Nephron progenitor cell (in vitro differentiated cells): ENCODE measurements around the gene GPR162.

Experiments used
- DNase-seq: peaks from one replicate; pipeline ENCODE4 v3.0.0; 2021
- H3K27ac Mint-ChIP-seq: 2 replicates; pipeline ENCODE4 v1.8.0; 2021; ENCODE audit warnings: mild to moderate bottlenecking, moderate library complexity, mixed read lengths
- H3K27me3 Mint-ChIP-seq: 2 replicates; pipeline ENCODE4 v1.8.0; 2021; ENCODE audit warnings: mild to moderate bottlenecking, low read depth, mixed read lengths; ENCODE audit not compliant: poor library complexity
- H3K36me3 Mint-ChIP-seq: 2 replicates; pipeline ENCODE4 v1.8.0; 2021; ENCODE audit warnings: low read depth, mixed read lengths
- H3K4me1 Mint-ChIP-seq: 2 replicates; pipeline ENCODE4 v1.8.0; 2021; ENCODE audit warnings: mixed read lengths
- H3K4me3 Mint-ChIP-seq: 2 replicates; pipeline ENCODE4 v1.8.0; 2021; ENCODE audit warnings: mild to moderate bottlenecking, moderate library complexity, mixed read lengths
- H3K9me3 Mint-ChIP-seq: 2 replicates; pipeline ENCODE4 v1.8.0; 2021; ENCODE audit warnings: mild to moderate bottlenecking, moderate library complexity, mixed read lengths
- TF ChIP-seq, protein P1 (sequence below): fragments of 200-600 bp; sonication (generic); IDR thresholded peaks from 2 replicates; pipeline ENCODE4 v1.5.0; 2021; ENCODE audit warnings: antibody characterized with exemption

The GPR162 gene

GRCh38 chr12:6817098-6817497 lies 4.5 kb upstream of the GPR162 start:
- no peak for DNase-seq
- Mint-ChIP-seq H3K9me3 (no peaks in the 10 kb centered on the region), H3K4me1 (peaks cover 64% of the 10 kb centered on the region), H3K4me3 (no peak overlapping the region), H3K27me3 (peaks cover 6% of the 10 kb centered on the region), H3K36me3 (no peaks in the 10 kb centered on the region), H3K27ac (peak overlapping the region; percentile 62)
- TF ChIP-seq, protein P1, sequence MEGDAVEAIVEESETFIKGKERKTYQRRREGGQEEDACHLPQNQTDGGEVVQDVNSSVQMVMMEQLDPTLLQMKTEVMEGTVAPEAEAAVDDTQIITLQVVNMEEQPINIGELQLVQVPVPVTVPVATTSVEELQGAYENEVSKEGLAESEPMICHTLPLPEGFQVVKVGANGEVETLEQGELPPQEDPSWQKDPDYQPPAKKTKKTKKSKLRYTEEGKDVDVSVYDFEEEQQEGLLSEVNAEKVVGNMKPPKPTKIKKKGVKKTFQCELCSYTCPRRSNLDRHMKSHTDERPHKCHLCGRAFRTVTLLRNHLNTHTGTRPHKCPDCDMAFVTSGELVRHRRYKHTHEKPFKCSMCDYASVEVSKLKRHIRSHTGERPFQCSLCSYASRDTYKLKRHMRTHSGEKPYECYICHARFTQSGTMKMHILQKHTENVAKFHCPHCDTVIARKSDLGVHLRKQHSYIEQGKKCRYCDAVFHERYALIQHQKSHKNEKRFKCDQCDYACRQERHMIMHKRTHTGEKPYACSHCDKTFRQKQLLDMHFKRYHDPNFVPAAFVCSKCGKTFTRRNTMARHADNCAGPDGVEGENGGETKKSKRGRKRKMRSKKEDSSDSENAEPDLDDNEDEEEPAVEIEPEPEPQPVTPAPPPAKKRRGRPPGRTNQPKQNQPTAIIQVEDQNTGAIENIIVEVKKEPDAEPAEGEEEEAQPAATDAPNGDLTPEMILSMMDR = no peak

DNA sequence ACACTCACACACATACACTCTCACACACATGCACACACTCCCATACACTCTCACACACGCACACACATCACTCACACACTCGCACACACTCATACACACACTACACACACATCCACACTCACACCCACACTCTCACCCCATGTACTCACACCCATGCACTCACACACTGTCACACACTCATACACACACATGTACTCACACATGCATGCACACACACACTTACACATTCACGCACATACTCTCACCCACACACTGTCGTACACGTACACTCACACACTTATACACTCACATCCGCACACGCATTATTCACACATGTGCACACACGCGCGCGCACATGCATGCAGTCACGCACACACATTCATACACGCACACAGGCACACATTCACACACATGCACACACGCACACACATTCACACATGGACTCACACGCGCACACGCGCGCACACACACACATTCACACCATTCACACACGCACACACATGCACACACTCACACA lies 3.9 kb upstream of the GPR162 start:
- H3K27me3 Mint-ChIP-seq = peaks cover 7% of the 10 kb centered on the region
- H3K4me1 Mint-ChIP-seq = peaks cover 70% of the 10 kb centered on the region
- H3K36me3 Mint-ChIP-seq = no peaks in the 10 kb centered on the region
- no peaks in the 10 kb centered on the region for H3K9me3 Mint-ChIP-seq
- H3K4me3 Mint-ChIP-seq = peak overlapping the region; percentile 22
- H3K27ac Mint-ChIP-seq = peak overlapping the region; percentile 64
- no peak for DNase-seq
- TF ChIP-seq, protein P1 = no peak

- TF ChIP-seq, protein P1 = no peak
- DNase-seq = peak; percentile 39
- peak overlapping the region; percentile 22 for H3K4me3 Mint-ChIP-seq
These were observed 3.4 kb upstream of the GPR162 start for GRCh38 chr12:6818222-6818621.

DNA sequence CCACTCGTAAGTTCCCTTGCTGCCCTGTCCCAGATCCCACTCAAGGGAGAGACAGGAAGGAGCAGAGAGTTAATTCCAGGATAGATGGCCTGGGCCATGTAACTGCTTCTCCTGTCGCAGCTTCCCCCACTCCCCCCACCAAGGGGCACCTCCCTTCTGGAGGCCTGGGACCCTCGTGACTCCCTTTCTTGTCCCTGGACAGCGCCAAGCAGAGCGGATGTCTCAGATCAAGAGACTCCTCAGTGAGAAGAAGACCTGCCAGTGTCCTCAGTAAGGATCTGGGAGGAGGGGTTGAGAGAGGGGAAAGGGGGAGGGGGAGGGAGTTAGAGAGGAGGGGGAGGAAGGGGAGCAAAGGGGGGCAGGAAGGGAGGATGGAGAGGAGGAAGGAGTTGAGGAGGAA lies 3.0 kb upstream of the GPR162 start:
- Mint-ChIP-seq H3K4me3 (peak overlapping the region; percentile 22), H3K4me1 (peaks cover 79% of the 10 kb centered on the region), H3K27me3 (peaks cover 10% of the 10 kb centered on the region), H3K9me3 (no peaks in the 10 kb centered on the region), H3K27ac (peak overlapping the region; percentile 80), H3K36me3 (no peaks in the 10 kb centered on the region)
- TF ChIP-seq, protein P1 = no peak
- no peak for DNase-seq

More at GRCh38 chr12:6818222-6818621, 3.4 kb upstream of the GPR162 start:
- Mint-ChIP-seq H3K9me3 (no peaks in the 10 kb centered on the region), H3K36me3 (no peaks in the 10 kb centered on the region), H3K27me3 (peaks cover 10% of the 10 kb centered on the region), H3K4me1 (peaks cover 75% of the 10 kb centered on the region), H3K27ac (peak overlapping the region; percentile 80)

DNA sequence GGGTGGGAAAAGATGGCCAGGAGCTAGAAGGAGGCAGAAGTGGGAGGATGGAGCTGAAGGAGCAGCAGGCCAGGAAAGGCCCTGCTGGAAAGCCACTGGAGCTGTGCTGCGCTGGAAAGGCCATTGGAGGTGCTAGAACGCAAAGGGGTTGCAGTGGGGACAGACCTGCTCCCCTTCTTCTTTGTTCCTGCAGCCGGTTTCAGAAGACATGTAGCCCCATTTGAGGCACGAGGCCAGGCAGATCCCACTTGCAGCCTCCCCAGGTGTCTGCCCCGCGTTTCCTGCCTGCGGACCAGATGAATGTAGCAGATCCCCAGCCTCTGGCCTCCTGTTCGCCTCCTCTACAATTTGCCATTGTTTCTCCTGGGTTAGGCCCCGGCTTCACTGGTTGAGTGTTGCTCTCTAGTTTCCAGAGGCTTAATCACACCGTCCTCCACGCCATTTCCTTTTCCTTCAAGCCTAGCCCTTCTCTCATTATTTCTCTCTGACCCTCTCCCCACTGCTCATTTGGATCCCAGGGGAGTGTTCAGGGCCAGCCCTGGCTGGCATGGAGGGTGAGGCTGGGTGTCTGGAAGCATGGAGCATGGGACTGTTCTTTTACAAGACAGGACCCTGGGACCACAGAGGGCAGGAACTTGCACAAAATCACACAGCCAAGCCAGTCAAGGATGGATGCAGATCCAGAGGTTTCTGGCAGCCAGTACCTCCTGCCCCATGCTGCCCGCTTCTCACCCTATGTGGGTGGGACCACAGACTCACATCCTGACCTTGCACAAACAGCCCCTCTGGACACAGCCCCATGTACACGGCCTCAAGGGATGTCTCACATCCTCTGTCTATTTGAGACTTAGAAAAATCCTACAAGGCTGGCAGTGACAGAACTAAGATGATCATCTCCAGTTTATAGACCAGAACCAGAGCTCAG lies 2.3 kb upstream of the GPR162 start:
- H3K36me3 Mint-ChIP-seq = no peaks in the 10 kb centered on the region
- no peak for DNase-seq
- peak overlapping the region; percentile 90 for H3K4me3 Mint-ChIP-seq
- no peaks in the 10 kb centered on the region for H3K9me3 Mint-ChIP-seq
- TF ChIP-seq, protein P1 = no peak
- H3K4me1 Mint-ChIP-seq = peaks cover 87% of the 10 kb centered on the region
- H3K27me3 Mint-ChIP-seq = peaks cover 10% of the 10 kb centered on the region
- peak overlapping the region; percentile 93 for H3K27ac Mint-ChIP-seq
